HG02970 (cell line): ENCODE results near the gene PRKD2.
"Not testable (repeated sequence)": the region's sequence is repeated elsewhere in the genome, so short reads cannot be mapped to it uniquely, and the experiment has no call there.

Source experiments
- ATAC-seq: cut with Tn5 transposase; IDR thresholded peaks from one replicate; pipeline ENCODE4 v1.9.1; 2021; ENCODE audit warnings: mild to moderate bottlenecking, moderate library complexity, moderate number of reproducible peaks; ENCODE audit not compliant: unreplicated experiment, low FRiP score

PRKD2 gene

GRCh38 chr19:46717034-46717715 lies at the start of gene PRKD2:
PRKD2 (minus strand) TSS chr19:46717114; CDS start chr19:46716370, 744 bp downstream.
- no peak for ATAC-seq

GRCh38 chr19:46764817-46765291 lies 47.9 kb upstream of the PRKD2 start:
- ATAC-seq, result no peak

GRCh38 chr19:46762245-46762890 lies 45.5 kb upstream of the PRKD2 start:
- ATAC-seq, result no peak

GRCh38 chr19:46761418-46761831 lies 44.5 kb upstream of the PRKD2 start:
- ATAC-seq, result no peak

- ATAC-seq, result not testable (repeated sequence)
Measured at GRCh38 chr19:46760897-46761296, 44.0 kb upstream of the PRKD2 start.

- ATAC-seq, result no peak
Measured at GRCh38 chr19:46760363-46760762, 43.4 kb upstream of the PRKD2 start.

- no peak for ATAC-seq
Measured at GRCh38 chr19:46759817-46760333, 43.0 kb upstream of the PRKD2 start.

GRCh38 chr19:46759206-46759605 lies 42.3 kb upstream of the PRKD2 start:
- no peak for ATAC-seq

GRCh38 chr19:46756544-46756888 lies 39.6 kb upstream of the PRKD2 start:
- no peak for ATAC-seq

- ATAC-seq, result no peak
Measured at GRCh38 chr19:46755853-46756543, 39.1 kb upstream of the PRKD2 start.

- ATAC-seq, result no peak
Measured at GRCh38 chr19:46755077-46755852, 38.4 kb upstream of the PRKD2 start.

- no peak for ATAC-seq
Measured at GRCh38 chr19:46753420-46754155, 36.7 kb upstream of the PRKD2 start.

GRCh38 chr19:46748325-46749109 lies 31.6 kb upstream of the PRKD2 start:
- no peak for ATAC-seq

- peak; percentile 63 for ATAC-seq
Measured at GRCh38 chr19:46746281-46747057, 29.6 kb upstream of the PRKD2 start, which contains the start of gene STRN4. STRN4 (minus strand) TSS chr19:46746450; CDS start chr19:46746430, 20 bp downstream.

GRCh38 chr19:46745521-46746280 lies 28.8 kb upstream of the PRKD2 start, which contains the start of gene FKRP:
FKRP (plus strand) TSS chr19:46746057; CDS start chr19:46755451, 9,394 bp downstream.
- ATAC-seq, result peak; percentile 36

- ATAC-seq, result no peak
Measured at GRCh38 chr19:46745030-46745429, 28.1 kb upstream of the PRKD2 start.

- no peak for ATAC-seq
Measured at GRCh38 chr19:46744005-46744691, 27.2 kb upstream of the PRKD2 start.
